ENCODE measurements around the gene SLC41A3. TPM values are rescaled to one million over a fixed set of nuclear protein-coding genes. Genes with fewer than 3 reads are reported as not detected.
A peak's percentile ranks its signal among the peaks of the same experiment; 100 is the strongest.
"Not testable (repeated sequence)": the region's sequence is repeated elsewhere in the genome, so short reads cannot be mapped to it uniquely, and the experiment has no call there.

SLC41A3 gene
- total and polyA plus RNA-seq, 2 experiments from 2014 or later = 33.4 to 55.1 TPM

GRCh38 chr3:125957674-125958510 lies 126.0 kb downstream of the SLC41A3 start:
- H3K9me3 ChIP-seq (ENCODE audit: low read depth) = no peaks in the 10 kb centered on the region
- peaks cover 36% of the 10 kb centered on the region for H3K27me3 ChIP-seq
- no peaks in the 10 kb centered on the region for H3K36me3 ChIP-seq
- peak in 1 of 2 donors; percentile 3 for DNase-seq (ENCODE audit: low read depth in 1 of 2, low spot score in 1 of 2)
- no peak overlapping the region for H3K27ac ChIP-seq
- TF ChIP-seq CTCF (IDR thresholded peaks at IDR 0.05; ENCODE audit: low read depth, low read length) = no peak
- H3K4me3 ChIP-seq = no peak overlapping the region
- H3K4me1 ChIP-seq (ENCODE audit: low read depth) = no peaks in the 10 kb centered on the region

GRCh38 chr3:125957020-125957419 lies 126.9 kb downstream of the SLC41A3 start:
- H3K9me3 ChIP-seq (ENCODE audit: low read depth); H3K4me1 ChIP-seq (ENCODE audit: low read depth); H3K36me3 ChIP-seq; H3K4me3 ChIP-seq; H3K27ac ChIP-seq; DNase-seq (ENCODE audit: low read depth in 1 of 2, low spot score in 1 of 2): not testable (repeated sequence)
- H3K27me3 ChIP-seq = peaks cover 36% of the 10 kb centered on the region

Other genes starting within 250 kb of the SLC41A3 start
- not detected in 2 replicates for gene ROPN1B, start 114.9 kb downstream of the SLC41A3 start, total RNA-seq
- gene ROPN1B, start 114.9 kb downstream of the SLC41A3 start, polyA plus RNA-seq = not detected in 2 replicates
- gene ALDH1L1, start 96.5 kb upstream of the SLC41A3 start, total RNA-seq = 1.3 and 2.6 TPM in 2 replicates
- 0.98 and 4.0 TPM in 2 replicates for gene ALDH1L1, start 96.5 kb upstream of the SLC41A3 start, polyA plus RNA-seq

Measured in cardiac muscle cell (in vitro differentiated cells and primary cell).